ENCODE measurements around the gene PACS2.

Gene PACS2

GRCh38 chr14:105432657-105433056 lies 118.1 kb downstream of the PACS2 start:
- H3K27ac ChIP-seq, result no peak overlapping the region
- H3K9ac ChIP-seq, result no peak overlapping the region
- H2AFZ ChIP-seq (ENCODE audit: low read depth), result no peak overlapping the region
- H3K4me1 ChIP-seq (ENCODE audit: low read depth, poor library complexity, severe bottlenecking), result peaks cover 20% of the 10 kb centered on the region
- H3K36me3 ChIP-seq (ENCODE audit: insufficient read depth), result no peaks in the 10 kb centered on the region
- H4K20me1 ChIP-seq (ENCODE audit: insufficient read depth), result peaks cover 9% of the 10 kb centered on the region; the same call in 1 of the 2 replicates
- H3K4me3 ChIP-seq (IDR thresholded peaks at IDR 0.05; ENCODE audit: insufficient read depth, low read depth, low read length), result no peak overlapping the region
- H3K4me2 ChIP-seq, result no peak overlapping the region
- H3K27me3 ChIP-seq (ENCODE audit: insufficient read depth, low read depth), result no peaks in the 10 kb centered on the region
- no peak for TF ChIP-seq CTCF (conservative IDR thresholded peaks at IDR 0.05; ENCODE audit: low read depth, low read length)
- peaks cover 46% of the 10 kb centered on the region for H3K79me2 ChIP-seq (ENCODE audit: insufficient read depth, low read depth)

DNA sequence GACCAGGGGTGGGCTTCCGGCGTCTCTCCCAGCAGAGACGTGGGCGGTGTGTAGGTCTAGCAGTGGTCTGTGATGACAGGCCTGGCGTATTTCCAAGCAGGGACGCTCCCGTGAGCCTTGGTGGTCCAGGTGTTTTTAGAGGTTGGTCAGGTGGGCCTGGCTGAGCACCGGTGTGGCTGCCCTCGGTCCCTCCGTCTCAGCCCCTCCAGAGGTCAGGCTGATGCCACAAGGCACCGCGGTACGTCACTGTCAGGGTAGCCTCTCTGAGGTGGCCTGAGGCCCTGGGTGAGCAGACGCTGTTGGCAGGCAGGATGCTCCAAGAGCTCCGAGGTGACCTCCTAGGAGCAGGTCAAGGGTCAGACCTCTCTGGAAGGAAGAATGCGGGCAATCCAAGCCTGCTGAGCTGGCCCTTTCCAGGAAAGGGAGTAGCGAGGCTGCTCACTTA lies 118.6 kb downstream of the PACS2 start:
- Histone ChIP-seq H2AFZ (ENCODE audit: low read depth) (no peak overlapping the region), H3K79me2 (ENCODE audit: insufficient read depth, low read depth) (peaks cover 49% of the 10 kb centered on the region), H3K27ac (no peak overlapping the region), H3K27me3 (ENCODE audit: insufficient read depth, low read depth) (no peaks in the 10 kb centered on the region), H3K4me1 (ENCODE audit: low read depth, poor library complexity, severe bottlenecking) (peaks cover 20% of the 10 kb centered on the region), H3K4me3 (IDR thresholded peaks at IDR 0.05; ENCODE audit: insufficient read depth, low read depth, low read length) (no peak overlapping the region), H3K9ac (no peak overlapping the region), H3K36me3 (ENCODE audit: insufficient read depth) (no peaks in the 10 kb centered on the region), H4K20me1 (ENCODE audit: insufficient read depth) (peaks cover 9% of the 10 kb centered on the region; the same call in 1 of the 2 replicates), H3K4me2 (no peak overlapping the region)
- no peak for TF ChIP-seq CTCF (conservative IDR thresholded peaks at IDR 0.05; ENCODE audit: low read depth, low read length)

GRCh38 chr14:105436402-105436801 lies 121.9 kb downstream of the PACS2 start:
- no peak for TF ChIP-seq CTCF (conservative IDR thresholded peaks at IDR 0.05; ENCODE audit: low read depth, low read length)
- no peak overlapping the region for H3K27ac ChIP-seq
- H4K20me1 ChIP-seq (ENCODE audit: insufficient read depth), result peaks cover 9% of the 10 kb centered on the region; the same call in 1 of the 2 replicates
- H3K27me3 ChIP-seq (ENCODE audit: insufficient read depth, low read depth), result no peaks in the 10 kb centered on the region
- H3K4me1 ChIP-seq (ENCODE audit: low read depth, poor library complexity, severe bottlenecking), result peaks cover 20% of the 10 kb centered on the region
- H3K9ac ChIP-seq, result no peak overlapping the region
- H3K79me2 ChIP-seq (ENCODE audit: insufficient read depth, low read depth), result peaks cover 43% of the 10 kb centered on the region
- H2AFZ ChIP-seq (ENCODE audit: low read depth), result no peak overlapping the region
- no peak overlapping the region for H3K4me3 ChIP-seq (IDR thresholded peaks at IDR 0.05; ENCODE audit: insufficient read depth, low read depth, low read length)
- no peaks in the 10 kb centered on the region for H3K36me3 ChIP-seq (ENCODE audit: insufficient read depth)
- no peak overlapping the region for H3K4me2 ChIP-seq

- Histone ChIP-seq H3K79me2 (ENCODE audit: insufficient read depth, low read depth) (peaks cover 43% of the 10 kb centered on the region), H3K4me2 (no peak overlapping the region), H3K9ac (no peak overlapping the region), H3K36me3 (ENCODE audit: insufficient read depth) (no peaks in the 10 kb centered on the region), H3K27ac (no peak overlapping the region), H2AFZ (ENCODE audit: low read depth) (no peak overlapping the region), H3K4me1 (ENCODE audit: low read depth, poor library complexity, severe bottlenecking) (peaks cover 20% of the 10 kb centered on the region), H3K4me3 (IDR thresholded peaks at IDR 0.05; ENCODE audit: insufficient read depth, low read depth, low read length) (no peak overlapping the region), H3K27me3 (ENCODE audit: insufficient read depth, low read depth) (no peaks in the 10 kb centered on the region), H4K20me1 (ENCODE audit: insufficient read depth) (peaks cover 9% of the 10 kb centered on the region; the same call in 1 of the 2 replicates)
- no peak for TF ChIP-seq CTCF (conservative IDR thresholded peaks at IDR 0.05; ENCODE audit: low read depth, low read length)
Measured at GRCh38 chr14:105436891-105437722, 122.6 kb downstream of the PACS2 start.

All from KMS-11 (cell line).